Measurements from ENCODE around the gene SPAG9.

SPAG9 gene

GRCh38 chr17:50917418-50917743, 203.3 kb downstream of the SPAG9 start:
- DNase-seq (ENCODE audit: low spot score) = peak; percentile 74

- DNase-seq (ENCODE audit: low spot score) = no peak
These were observed 203.8 kb downstream of the SPAG9 start for GRCh38 chr17:50916708-50917417.

- no peak for DNase-seq (ENCODE audit: low spot score)
These were observed 204.5 kb downstream of the SPAG9 start for GRCh38 chr17:50916026-50916707.

DNA sequence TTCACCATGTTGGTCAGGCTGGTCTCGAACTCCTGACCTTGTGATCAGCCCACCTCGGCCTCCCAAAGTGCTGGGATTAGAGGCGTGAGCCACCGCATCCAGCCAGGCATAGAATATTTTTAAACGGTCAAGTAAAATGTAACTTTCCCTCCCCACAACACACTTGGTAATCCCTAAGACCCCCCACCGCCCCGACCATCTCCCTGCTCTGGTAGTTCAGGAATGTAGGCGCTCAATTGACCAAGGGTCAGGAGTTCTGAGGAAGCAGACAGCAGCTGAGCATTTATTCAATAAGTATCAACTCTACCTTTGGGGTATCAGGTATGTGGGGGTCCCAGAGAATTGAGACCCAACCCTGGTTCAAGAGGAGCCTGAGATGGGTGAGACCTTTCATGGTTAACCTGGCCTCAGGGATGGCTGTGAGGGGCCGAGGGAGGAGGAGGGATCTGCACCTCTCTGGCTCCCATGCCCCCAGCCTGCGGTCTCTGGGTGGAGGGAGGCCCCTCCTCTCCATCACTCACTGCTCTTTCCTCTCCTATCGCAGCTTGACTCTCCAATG, 206.1 kb downstream of the SPAG9 start:
- DNase-seq (ENCODE audit: low spot score) = no peak

GRCh38 chr17:50913120-50913519, 207.5 kb downstream of the SPAG9 start:
- DNase-seq (ENCODE audit: low spot score) = no peak

Measured in germinal center (tissue), 1 donor.